ENCODE measurements around the gene SHLD2. TPM values are rescaled to one million over a fixed set of nuclear protein-coding genes. Genes with fewer than 3 reads are reported as not detected.
"Not testable (repeated sequence)": the region's sequence is repeated elsewhere in the genome, so short reads cannot be mapped to it uniquely, and the experiment has no call there.

SHLD2 gene
- total RNA-seq, 1 donor from 2014 or later: 29.3 TPM

GRCh38 chr10:87095236-87095945 lies 385 bp downstream of the SHLD2 start:
- peak overlapping the region; percentile 82 for H3K4me3 Mint-ChIP-seq (ENCODE audit: unreplicated experiment)
- peak overlapping the region; percentile 92 for H3K27ac Mint-ChIP-seq (ENCODE audit: unreplicated experiment)
- peaks cover 8% of the 10 kb centered on the region for H3K9me3 Mint-ChIP-seq (ENCODE audit: unreplicated experiment)
- H3K4me1 Mint-ChIP-seq (ENCODE audit: unreplicated experiment): peaks cover 47% of the 10 kb centered on the region
- TF ChIP-seq CTCF (IDR thresholded peaks at IDR 0.05): no peak
- no peaks in the 10 kb centered on the region for H3K27me3 Mint-ChIP-seq (ENCODE audit: unreplicated experiment)
- H3K36me3 Mint-ChIP-seq (ENCODE audit: unreplicated experiment): peaks cover 16% of the 10 kb centered on the region
- peak; percentile 94 for DNase-seq (ENCODE audit: extremely low spot score, unreplicated experiment)

- TF ChIP-seq CTCF (IDR thresholded peaks at IDR 0.05): no peak
Observed at GRCh38 chr10:87101996-87102395, 7.0 kb downstream of the SHLD2 start.

GRCh38 chr10:87104727-87105126 lies 9.7 kb downstream of the SHLD2 start:
- not testable (repeated sequence) for H3K4me1 Mint-ChIP-seq (ENCODE audit: unreplicated experiment); H3K4me3 Mint-ChIP-seq (ENCODE audit: unreplicated experiment); H3K9me3 Mint-ChIP-seq (ENCODE audit: unreplicated experiment); H3K27ac Mint-ChIP-seq (ENCODE audit: unreplicated experiment); H3K27me3 Mint-ChIP-seq (ENCODE audit: unreplicated experiment); DNase-seq (ENCODE audit: extremely low spot score, unreplicated experiment)
- peaks cover 38% of the 10 kb centered on the region for H3K36me3 Mint-ChIP-seq (ENCODE audit: unreplicated experiment)

More at GRCh38 chr10:87101996-87102395, 7.0 kb downstream of the SHLD2 start:
- H3K4me1 Mint-ChIP-seq (ENCODE audit: unreplicated experiment): peaks cover 6% of the 10 kb centered on the region
- peaks cover 33% of the 10 kb centered on the region for H3K36me3 Mint-ChIP-seq (ENCODE audit: unreplicated experiment)
- H3K9me3 Mint-ChIP-seq (ENCODE audit: unreplicated experiment): peaks cover 8% of the 10 kb centered on the region
- no peak overlapping the region for H3K4me3 Mint-ChIP-seq (ENCODE audit: unreplicated experiment)
- DNase-seq (ENCODE audit: extremely low spot score, unreplicated experiment): no peak
- H3K27ac Mint-ChIP-seq (ENCODE audit: unreplicated experiment): no peak overlapping the region
- H3K27me3 Mint-ChIP-seq (ENCODE audit: unreplicated experiment): no peaks in the 10 kb centered on the region

- Mint-ChIP-seq H3K36me3 (ENCODE audit: unreplicated experiment) (peaks cover 39% of the 10 kb centered on the region), H3K27ac (ENCODE audit: unreplicated experiment) (no peak overlapping the region), H3K27me3 (ENCODE audit: unreplicated experiment) (no peaks in the 10 kb centered on the region)
Observed at GRCh38 chr10:87105446-87106124, 10.6 kb downstream of the SHLD2 start.

GRCh38 chr10:87118122-87118521 lies 23.1 kb downstream of the SHLD2 start:
- H3K36me3 Mint-ChIP-seq (ENCODE audit: unreplicated experiment): peaks cover 12% of the 10 kb centered on the region
- H3K4me3 Mint-ChIP-seq (ENCODE audit: unreplicated experiment); H3K27me3 Mint-ChIP-seq (ENCODE audit: unreplicated experiment); H3K4me1 Mint-ChIP-seq (ENCODE audit: unreplicated experiment); H3K9me3 Mint-ChIP-seq (ENCODE audit: unreplicated experiment); DNase-seq (ENCODE audit: extremely low spot score, unreplicated experiment); H3K27ac Mint-ChIP-seq (ENCODE audit: unreplicated experiment): not testable (repeated sequence)

More at GRCh38 chr10:87105446-87106124, 10.6 kb downstream of the SHLD2 start:
- H3K4me3 Mint-ChIP-seq (ENCODE audit: unreplicated experiment): no peak overlapping the region
- no peak for TF ChIP-seq CTCF (IDR thresholded peaks at IDR 0.05)
- no peaks in the 10 kb centered on the region for H3K4me1 Mint-ChIP-seq (ENCODE audit: unreplicated experiment)
- no peaks in the 10 kb centered on the region for H3K9me3 Mint-ChIP-seq (ENCODE audit: unreplicated experiment)
- DNase-seq (ENCODE audit: extremely low spot score, unreplicated experiment): no peak

- H3K4me3 Mint-ChIP-seq (ENCODE audit: unreplicated experiment); H3K27me3 Mint-ChIP-seq (ENCODE audit: unreplicated experiment); H3K27ac Mint-ChIP-seq (ENCODE audit: unreplicated experiment); H3K9me3 Mint-ChIP-seq (ENCODE audit: unreplicated experiment); DNase-seq (ENCODE audit: extremely low spot score, unreplicated experiment); H3K4me1 Mint-ChIP-seq (ENCODE audit: unreplicated experiment): not testable (repeated sequence)
- H3K36me3 Mint-ChIP-seq (ENCODE audit: unreplicated experiment): peaks cover 12% of the 10 kb centered on the region
Observed at GRCh38 chr10:87119029-87119428, 24.0 kb downstream of the SHLD2 start.

- not testable (repeated sequence) for H3K27me3 Mint-ChIP-seq (ENCODE audit: unreplicated experiment); H3K27ac Mint-ChIP-seq (ENCODE audit: unreplicated experiment); H3K9me3 Mint-ChIP-seq (ENCODE audit: unreplicated experiment); H3K36me3 Mint-ChIP-seq (ENCODE audit: unreplicated experiment); H3K4me1 Mint-ChIP-seq (ENCODE audit: unreplicated experiment); H3K4me3 Mint-ChIP-seq (ENCODE audit: unreplicated experiment); DNase-seq (ENCODE audit: extremely low spot score, unreplicated experiment)
Observed at GRCh38 chr10:87123351-87123750, 28.3 kb downstream of the SHLD2 start.

- not testable (repeated sequence) for H3K27ac Mint-ChIP-seq (ENCODE audit: unreplicated experiment); DNase-seq (ENCODE audit: extremely low spot score, unreplicated experiment); H3K36me3 Mint-ChIP-seq (ENCODE audit: unreplicated experiment); H3K4me1 Mint-ChIP-seq (ENCODE audit: unreplicated experiment); H3K9me3 Mint-ChIP-seq (ENCODE audit: unreplicated experiment); H3K27me3 Mint-ChIP-seq (ENCODE audit: unreplicated experiment); H3K4me3 Mint-ChIP-seq (ENCODE audit: unreplicated experiment)
Observed at GRCh38 chr10:87127048-87127447, 32.0 kb downstream of the SHLD2 start.

- H3K36me3 Mint-ChIP-seq (ENCODE audit: unreplicated experiment); DNase-seq (ENCODE audit: extremely low spot score, unreplicated experiment); H3K4me1 Mint-ChIP-seq (ENCODE audit: unreplicated experiment); H3K27ac Mint-ChIP-seq (ENCODE audit: unreplicated experiment); H3K27me3 Mint-ChIP-seq (ENCODE audit: unreplicated experiment); H3K9me3 Mint-ChIP-seq (ENCODE audit: unreplicated experiment); H3K4me3 Mint-ChIP-seq (ENCODE audit: unreplicated experiment): not testable (repeated sequence)
Observed at GRCh38 chr10:87127607-87128156, 32.7 kb downstream of the SHLD2 start.

Data from osteocyte (in vitro differentiated cells).